ENCODE data around the gene NOTUM. TPM values are rescaled to one million over a fixed set of nuclear protein-coding genes. Genes with fewer than 3 reads are reported as not detected.
A peak's percentile ranks its signal among the peaks of the same experiment; 100 is the strongest.

The NOTUM gene
- total RNA-seq, 1 donor from 2014 or later, result 5.9 TPM

DNA sequence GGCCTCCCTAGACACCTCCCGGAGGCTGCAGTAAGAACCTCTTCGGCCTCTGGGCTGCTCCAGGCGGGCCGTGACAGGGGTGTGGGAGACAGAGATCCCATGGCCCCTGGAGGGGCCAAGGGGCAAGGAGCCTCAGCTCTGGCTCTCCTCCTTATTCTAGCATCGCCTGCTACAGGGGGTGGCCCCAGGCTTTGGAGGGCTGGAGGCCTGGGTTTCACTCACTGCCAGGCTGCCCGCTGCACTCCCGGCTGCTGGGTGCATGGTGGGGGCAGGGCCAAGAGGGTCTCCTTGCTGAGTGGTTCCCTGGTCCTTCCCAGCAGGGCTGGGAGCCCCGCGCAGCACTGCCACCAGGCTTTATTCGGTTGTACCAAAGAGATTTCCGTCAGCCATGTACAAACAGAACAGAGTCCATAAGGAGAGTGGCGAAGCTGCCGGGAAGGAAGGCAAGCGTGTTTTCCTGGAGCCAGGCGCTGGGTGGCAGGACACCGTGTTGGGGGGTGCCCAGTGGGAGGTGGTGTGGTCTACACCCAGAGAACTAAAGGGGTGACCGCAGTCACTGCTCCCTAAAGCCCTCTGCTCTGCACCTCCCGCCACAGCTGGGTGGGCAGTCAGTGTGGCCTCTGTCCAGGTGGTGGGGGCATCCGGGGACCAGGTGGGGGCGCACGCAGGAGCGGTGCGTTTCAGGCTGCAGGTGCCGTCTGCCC, 56.9 kb downstream of the NOTUM start:
- no peak overlapping the region for H3K4me3 Mint-ChIP-seq
- TF ChIP-seq, protein P1, sequence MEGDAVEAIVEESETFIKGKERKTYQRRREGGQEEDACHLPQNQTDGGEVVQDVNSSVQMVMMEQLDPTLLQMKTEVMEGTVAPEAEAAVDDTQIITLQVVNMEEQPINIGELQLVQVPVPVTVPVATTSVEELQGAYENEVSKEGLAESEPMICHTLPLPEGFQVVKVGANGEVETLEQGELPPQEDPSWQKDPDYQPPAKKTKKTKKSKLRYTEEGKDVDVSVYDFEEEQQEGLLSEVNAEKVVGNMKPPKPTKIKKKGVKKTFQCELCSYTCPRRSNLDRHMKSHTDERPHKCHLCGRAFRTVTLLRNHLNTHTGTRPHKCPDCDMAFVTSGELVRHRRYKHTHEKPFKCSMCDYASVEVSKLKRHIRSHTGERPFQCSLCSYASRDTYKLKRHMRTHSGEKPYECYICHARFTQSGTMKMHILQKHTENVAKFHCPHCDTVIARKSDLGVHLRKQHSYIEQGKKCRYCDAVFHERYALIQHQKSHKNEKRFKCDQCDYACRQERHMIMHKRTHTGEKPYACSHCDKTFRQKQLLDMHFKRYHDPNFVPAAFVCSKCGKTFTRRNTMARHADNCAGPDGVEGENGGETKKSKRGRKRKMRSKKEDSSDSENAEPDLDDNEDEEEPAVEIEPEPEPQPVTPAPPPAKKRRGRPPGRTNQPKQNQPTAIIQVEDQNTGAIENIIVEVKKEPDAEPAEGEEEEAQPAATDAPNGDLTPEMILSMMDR (IDR thresholded peaks at IDR 0.05; ENCODE audit: unreplicated experiment), result no peak
- H3K27ac Mint-ChIP-seq, result no peak overlapping the region

DNA sequence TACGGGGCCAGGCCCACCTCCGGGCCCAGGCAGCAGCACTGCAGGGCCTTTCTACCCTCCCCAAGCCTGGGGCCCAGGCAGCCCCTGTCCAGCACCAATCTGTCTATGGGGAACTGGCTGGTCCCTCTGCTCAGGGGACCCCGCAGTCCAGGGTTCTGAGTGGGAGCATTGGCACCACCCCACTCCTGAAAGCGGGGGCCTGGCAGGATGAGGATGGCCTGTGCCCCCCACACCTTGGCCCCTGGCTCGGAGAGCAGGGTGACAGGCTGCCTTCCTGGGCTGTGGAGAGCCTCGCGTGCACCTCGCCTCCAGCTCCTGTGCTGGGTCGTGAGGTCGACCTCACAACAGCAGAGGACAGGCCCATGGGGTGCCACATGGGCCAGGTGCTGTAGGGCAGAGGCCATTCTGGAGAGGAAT, 57.6 kb downstream of the NOTUM start:
- no peak overlapping the region for H3K4me3 Mint-ChIP-seq
- H3K4me1 Mint-ChIP-seq, result no peaks in the 10 kb centered on the region
- no peak for DNase-seq (ENCODE audit: low spot score in 2 of 2, unreplicated experiment in 2 of 2)
- H3K36me3 Mint-ChIP-seq, result peaks cover 7% of the 10 kb centered on the region
- TF ChIP-seq, protein P1 (IDR thresholded peaks at IDR 0.05; ENCODE audit: unreplicated experiment), result no peak
- peaks cover 17% of the 10 kb centered on the region for H3K27me3 Mint-ChIP-seq (ENCODE audit: low read depth)
- no peaks in the 10 kb centered on the region for H3K9me3 Mint-ChIP-seq
- H3K27ac Mint-ChIP-seq, result no peak overlapping the region

More for the DNA sequence above, 56.9 kb downstream of the NOTUM start:
- no peaks in the 10 kb centered on the region for H3K4me1 Mint-ChIP-seq
- H3K27me3 Mint-ChIP-seq (ENCODE audit: low read depth), result peaks cover 17% of the 10 kb centered on the region
- peaks cover 7% of the 10 kb centered on the region for H3K36me3 Mint-ChIP-seq
- no peaks in the 10 kb centered on the region for H3K9me3 Mint-ChIP-seq
- no peak for DNase-seq (ENCODE audit: low spot score in 2 of 2, unreplicated experiment in 2 of 2)

DNA sequence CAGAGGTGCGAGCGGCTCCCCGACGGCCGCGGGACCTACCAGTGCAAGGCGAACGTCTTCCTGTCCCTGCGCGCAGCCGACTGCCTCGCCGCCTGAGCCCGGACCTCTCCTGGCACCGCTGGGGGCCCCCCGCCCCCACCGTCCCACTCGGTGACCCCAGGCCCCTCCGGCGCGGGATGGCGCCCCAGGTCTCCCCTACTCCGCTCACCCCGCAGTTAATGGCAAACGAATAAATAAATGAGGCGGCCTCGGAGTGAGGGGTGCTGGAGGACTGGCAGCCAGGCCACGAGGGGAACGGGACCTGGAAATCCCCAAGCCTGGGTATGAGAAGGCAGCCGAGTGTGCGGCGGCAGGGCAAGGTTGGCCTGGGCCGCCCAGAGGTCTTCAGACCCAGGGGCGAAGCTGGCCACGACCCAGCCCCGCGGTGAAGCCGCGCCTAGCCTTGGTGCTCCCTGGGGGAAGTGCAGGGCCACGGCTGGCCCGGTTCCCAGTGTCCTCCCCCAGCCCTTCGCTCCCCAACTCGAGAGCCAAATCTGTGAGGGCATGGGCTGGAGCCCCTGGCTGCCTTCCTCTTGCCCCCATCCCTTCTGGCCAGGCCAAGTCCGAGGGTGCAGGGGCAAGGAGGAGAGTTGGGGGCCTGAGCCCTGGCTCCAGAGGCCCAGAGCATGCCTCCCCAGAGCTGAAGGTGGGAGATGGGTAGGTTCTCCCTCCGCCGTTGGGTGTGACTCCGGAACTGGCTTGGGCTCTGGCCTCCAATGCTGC, 58.2 kb downstream of the NOTUM start:
- Mint-ChIP-seq H3K4me1 (no peaks in the 10 kb centered on the region), H3K9me3 (no peaks in the 10 kb centered on the region), H3K4me3 (peak overlapping the region; percentile 36), H3K36me3 (peaks cover 9% of the 10 kb centered on the region), H3K27me3 (ENCODE audit: low read depth) (peaks cover 17% of the 10 kb centered on the region), H3K27ac (no peak overlapping the region)
- TF ChIP-seq, protein P1 (IDR thresholded peaks at IDR 0.05; ENCODE audit: unreplicated experiment), result no peak
- no peak for DNase-seq (ENCODE audit: low spot score in 2 of 2, unreplicated experiment in 2 of 2)

Other genes starting within 250 kb of the NOTUM start
- gene SLC25A10, start 248.9 kb downstream of the NOTUM start, total RNA-seq, result 13.2 to 15.7 TPM (median 15.2 TPM) in 3 replicates
- gene GCGR, start 157.0 kb downstream of the NOTUM start, total RNA-seq, result 0.18 to 0.74 TPM (median 0.66 TPM) in 3 replicates
- gene MCRIP1, start 127.9 kb downstream of the NOTUM start, total RNA-seq, result 96.2 to 104 TPM (median 103 TPM) in 3 replicates
- gene PPP1R27, start 126.1 kb downstream of the NOTUM start, total RNA-seq, result 0.35 TPM in 1 of 3 replicates, not detected in the others
- gene P4HB, start 100.7 kb downstream of the NOTUM start, total RNA-seq, result 405 to 433 TPM (median 421 TPM) in 3 replicates
- 258 to 275 TPM (median 268 TPM) in 3 replicates for gene ARHGDIA, start 89.8 kb downstream of the NOTUM start, total RNA-seq
- 78.5 to 86.1 TPM (median 79.5 TPM) in 3 replicates for gene ALYREF, start 69.6 kb downstream of the NOTUM start, total RNA-seq
- 103 to 115 TPM (median 108 TPM) in 3 replicates for gene ANAPC11, start 69.5 kb downstream of the NOTUM start, total RNA-seq
- 0.75 to 1.7 TPM (median 1.2 TPM) in 3 replicates for gene NPB, start 58.9 kb downstream of the NOTUM start, total RNA-seq
- gene PCYT2, start 49.8 kb downstream of the NOTUM start, total RNA-seq, result 16.8 to 20.5 TPM (median 17.5 TPM) in 3 replicates
- 18.9 to 22.6 TPM (median 21.3 TPM) in 3 replicates for gene SIRT7, start 43.0 kb downstream of the NOTUM start, total RNA-seq
- 23.6 to 25.5 TPM (median 24.1 TPM) in 3 replicates for gene MAFG, start 33.5 kb downstream of the NOTUM start, total RNA-seq
- gene PYCR1, start 23.9 kb downstream of the NOTUM start, total RNA-seq, result 91.0 to 108 TPM (median 102 TPM) in 3 replicates
- gene MYADML2, start 14.0 kb downstream of the NOTUM start, total RNA-seq, result not detected in 3 replicates
- gene ASPSCR1, start 16.4 kb upstream of the NOTUM start, total RNA-seq, result 50.5 to 53.0 TPM (median 51.4 TPM) in 3 replicates
- 40.0 to 45.5 TPM (median 40.6 TPM) in 3 replicates for gene CENPX, start 61.7 kb upstream of the NOTUM start, total RNA-seq
- 16.9 to 18.5 TPM (median 17.9 TPM) in 3 replicates for gene LRRC45, start 62.1 kb upstream of the NOTUM start, total RNA-seq
- gene RAC3, start 70.5 kb upstream of the NOTUM start, total RNA-seq, result 32.6 to 34.6 TPM (median 33.6 TPM) in 3 replicates
- gene DCXR, start 76.5 kb upstream of the NOTUM start, total RNA-seq, result 73.5 to 80.2 TPM (median 77.6 TPM) in 3 replicates
- gene RFNG, start 90.6 kb upstream of the NOTUM start, total RNA-seq, result 53.8 to 57.3 TPM (median 55.6 TPM) in 3 replicates
- 104 to 113 TPM (median 105 TPM) in 3 replicates for gene GPS1, start 90.7 kb upstream of the NOTUM start, total RNA-seq
- 87.3 to 94.9 TPM (median 87.9 TPM) in 3 replicates for gene DUS1L, start 104.6 kb upstream of the NOTUM start, total RNA-seq
- gene FASN, start 137.0 kb upstream of the NOTUM start, total RNA-seq, result 227 to 230 TPM (median 229 TPM) in 3 replicates

All from mesothelial cell of epicardium (in vitro differentiated cells).